UCSD-AML1 (cell line): Measurements from ENCODE around the gene OR5H1.
"Not testable (repeated sequence)": the region's sequence is repeated elsewhere in the genome, so short reads cannot be mapped to it uniquely, and the experiment has no call there.

Source experiments
- DNase-seq: peaks from one replicate; lab custom pipeline; 2025; ENCODE audit not compliant: unreplicated experiment; lab: John Stamatoyannopoulos, UW

Gene OR5H1

GRCh38 chr3:98130421-98130820 lies at the start of gene OR5H1:
TSS of gene OR5H1 (plus strand) at chr3:98130721. CDS start at chr3:98132698, 1,977 bp downstream.
- DNase-seq = no peak

GRCh38 chr3:98086873-98087272 lies 43.6 kb upstream of the OR5H1 start, which contains the start of gene OR5AC2:
TSS of gene OR5AC2 (plus strand) at chr3:98087173. CDS start at chr3:98087173, 0 bp downstream.
- no peak for DNase-seq

GRCh38 chr3:98095882-98096281 lies 34.6 kb upstream of the OR5H1 start:
- DNase-seq = no peak

GRCh38 chr3:98099848-98100247 lies 30.7 kb upstream of the OR5H1 start:
- DNase-seq = no peak

- DNase-seq = no peak
Observed at GRCh38 chr3:98108162-98108561, 22.4 kb upstream of the OR5H1 start.

GRCh38 chr3:98109807-98110549 lies 20.5 kb upstream of the OR5H1 start:
- no peak for DNase-seq

- DNase-seq = no peak
Observed at GRCh38 chr3:98110550-98110908, 20.0 kb upstream of the OR5H1 start.

- DNase-seq = no peak
Observed at GRCh38 chr3:98114264-98114663, 16.3 kb upstream of the OR5H1 start.

GRCh38 chr3:98115717-98116116 lies 14.8 kb upstream of the OR5H1 start:
- no peak for DNase-seq

GRCh38 chr3:98136631-98137030 lies 6.1 kb downstream of the OR5H1 start:
- DNase-seq = no peak

- DNase-seq = not testable (repeated sequence)
Observed at GRCh38 chr3:98137826-98138557, 7.5 kb downstream of the OR5H1 start.

- no peak for DNase-seq
Observed at GRCh38 chr3:98140531-98140930, 10.0 kb downstream of the OR5H1 start.

- DNase-seq = no peak
Observed at GRCh38 chr3:98147179-98147578, 16.7 kb downstream of the OR5H1 start, which contains the start of gene OR5H14. TSS of gene OR5H14 (plus strand) at chr3:98147479. CDS start at chr3:98149386, 1,907 bp downstream.

- no peak for DNase-seq
Observed at GRCh38 chr3:98148751-98149150, 18.2 kb downstream of the OR5H1 start.

- DNase-seq = not testable (repeated sequence)
Observed at GRCh38 chr3:98149456-98149855, 18.9 kb downstream of the OR5H1 start.

GRCh38 chr3:98151241-98151640 lies 20.7 kb downstream of the OR5H1 start:
- no peak for DNase-seq

- no peak for DNase-seq
Observed at GRCh38 chr3:98166396-98166795, 35.9 kb downstream of the OR5H1 start, which contains the start of gene OR5H15. TSS of gene OR5H15 (plus strand) at chr3:98166696. CDS start at chr3:98168700, 2,004 bp downstream.

GRCh38 chr3:98171071-98171470 lies 40.5 kb downstream of the OR5H1 start:
- DNase-seq = no peak

GRCh38 chr3:98172621-98173020 lies 42.1 kb downstream of the OR5H1 start:
- DNase-seq = no peak

- no peak for DNase-seq
Observed at GRCh38 chr3:98180319-98180890, 49.9 kb downstream of the OR5H1 start.

GRCh38 chr3:98182196-98182595 lies 51.7 kb downstream of the OR5H1 start:
- no peak for DNase-seq

- DNase-seq = no peak
Observed at GRCh38 chr3:98185180-98185579, 54.7 kb downstream of the OR5H1 start.
